Right lobe of liver (tissue), 6 donors: Measurements from ENCODE around the gene SPTLC3. TPM values are rescaled to one million over a fixed set of nuclear protein-coding genes. Genes with fewer than 3 reads are reported as not detected.
A peak's percentile ranks its signal among the peaks of the same experiment; 100 is the strongest.

Source experiments
- ATAC-seq, 4 donors: fragments of 200-7000 bp; cut with Tn5 transposase; one replicate each; pipeline ENCODE4 v1.9.1; 2020; ENCODE audit warnings: mild to moderate bottlenecking in 4 of 4, moderate library complexity in 4 of 4
- DNase-seq, 3 donors: peaks; one replicate each; pipeline ENCODE4 v3.0.0-alpha.2; 2020
- H3K27ac ChIP-seq, 3 donors: fragments of 200-600 bp; one replicate each; pipeline ENCODE4 v1.8.0; 2022
- H3K27me3 ChIP-seq, 2 donors: fragments of 200-600 bp; one replicate each; pipeline ENCODE4 v1.8.0; 2022
- H3K36me3 ChIP-seq, 4 donors: fragments of 200-600 bp; sonication (generic) in 1 of 4; one replicate each; pipeline versions ENCODE4 v1.5.1 to v1.8.0; 2017 to 2022; ENCODE audit warnings: control low read depth in 1 of 4
- H3K4me1 ChIP-seq, 4 donors: fragments of 200-600 bp; sonication (generic) in 1 of 4; one replicate each; pipeline versions ENCODE4 v1.5.1 to v1.8.0; 2017 to 2022; ENCODE audit warnings: control low read depth in 1 of 4
- H3K4me3 ChIP-seq, 3 donors: fragments of 200-600 bp; one replicate each; pipeline ENCODE4 v1.8.0; 2022
- H3K9me3 ChIP-seq, 4 donors: fragments of 200-600 bp; sonication (generic) in 1 of 4; one replicate each; pipeline versions ENCODE4 v1.5.1 to v1.8.0; 2017 to 2022; ENCODE audit warnings: control low read depth in 1 of 4
- CTCF ChIP-seq, 4 donors: fragments of 200-600 bp in 3 of 4; fragments of 450-650 bp in 1 of 4; IDR thresholded peaks; one replicate each; pipeline versions ENCODE4 v1.5.1 to v1.8.0; 2016 to 2022; ENCODE audit warnings: antibody characterized with exemption in 4 of 4, mild to moderate bottlenecking in 2 of 4
- POLR2A ChIP-seq: fragments of 450-650 bp; IDR thresholded peaks from one replicate; pipeline ENCODE4 v1.6.1; 2017; ENCODE audit warnings: antibody characterized with exemption, mild to moderate bottlenecking
- WGBS: methylation state at CpG from one replicate; pipeline ENCODE4 v1.1.6; 2018; ENCODE audit warnings: low coverage, low lambda C conversion rate; ENCODE audit not compliant: insufficient coverage; ENCODE audit errors: missing lambda C conversion rate; 5-methylcytosine and 5-hydroxymethylcytosine counted together
- intact Hi-C, 2 donors: fragments of 100-400 bp; cut with DNase I; formaldehyde crosslinking; loops; one replicate each; pipeline versions ENCODE4 v1.11.2 to v1.14.1; 2022
- total RNA-seq, 6 experiments: library from RNA; depleted of rRNA in 2 of 6; stranded (reverse); fragments of >200 nt in 2 of 6; fragmentation: NEBNext Ultra II Directional in 3 of 6; extraction: Animal tissue kit (Norgen Biotek cat#: 25700) in 3 of 6; gene quantifications; one replicate each; pipeline versions ENCODE4 v1.1.0 to v1.2.4, GENCODE V29; 2016 to 2023
- donor health status: DM: no; HTN: yes; CAD: no.
- donor health status: DM: no; HTN: no; CAD: no.
- donor health status: DM: no; HTN: no; CAD: no.
- donor health status: DM: no; HTN: yes; CAD: no.
- donor health status: DM: no; HTN: yes; CAD: no.

SPTLC3 gene
- total RNA-seq, 6 experiments from 2014 or later: 16.4 to 25.6 (median 24.8) TPM

DNA sequence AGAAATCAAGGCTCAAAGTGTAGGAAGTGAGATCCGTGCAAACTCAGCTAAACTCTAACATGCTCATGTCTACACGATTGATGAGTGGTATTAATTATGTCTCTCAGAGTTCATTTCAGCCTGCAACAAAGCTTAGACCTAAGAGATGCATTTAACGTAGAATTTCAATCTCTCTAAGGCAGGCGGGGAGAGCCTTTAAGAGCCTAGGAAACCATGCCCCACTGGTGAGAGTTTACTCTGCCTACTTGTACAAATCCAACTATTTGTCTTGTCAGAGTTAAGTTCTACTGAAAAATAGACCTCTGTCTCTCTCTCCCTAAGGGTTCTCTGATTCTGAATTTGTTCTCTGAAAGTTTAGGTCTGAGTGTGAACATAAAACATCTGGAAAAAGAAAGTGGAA is 100.9 kb downstream of the SPTLC3 start:
- peaks cover 0 to 20% (median 8%) of the 10 kb centered on the region in 4 donors for H3K4me1 ChIP-seq
- ATAC-seq: no peak
- WGBS: 67% methylated on average over 4 of the region's 4 CpGs

DNA sequence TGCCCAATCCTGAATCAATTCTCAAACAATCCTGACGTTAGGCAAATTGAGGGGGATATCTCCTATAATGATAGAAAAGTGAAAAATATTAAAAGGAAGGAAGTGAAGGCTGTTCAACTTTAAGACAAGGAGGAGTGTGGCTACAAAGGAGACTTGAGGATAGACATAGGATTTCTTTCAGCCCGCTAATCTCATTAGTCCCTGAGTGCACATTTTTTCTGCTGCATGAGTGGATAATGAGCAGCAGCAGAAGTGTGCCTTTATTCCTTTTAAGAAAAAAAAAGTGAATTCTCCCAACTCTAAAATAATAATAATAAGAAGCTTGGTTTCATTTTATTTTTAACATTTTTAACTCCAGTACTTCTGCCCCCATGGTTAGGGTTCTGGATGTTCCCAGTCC is 102.0 kb downstream of the SPTLC3 start:
- WGBS: 83% methylated on average over 2 of the region's 2 CpGs
- peaks cover 0 to 17% (median 5%) of the 10 kb centered on the region in 4 donors for H3K4me1 ChIP-seq
- no peaks in the 10 kb centered on the region for H3K27me3 ChIP-seq
- H3K27ac ChIP-seq: peak overlapping the region in 1 of 3 donors; percentile 13
- DNase-seq (no peak), ATAC-seq (no peak)
- TF ChIP-seq POLR2A (no peak), CTCF (IDR thresholded peaks at IDR 0.05) (no peak)
- no peak overlapping the region for H3K4me3 ChIP-seq
- no peaks in the 10 kb centered on the region for H3K9me3 ChIP-seq
- no peaks in the 10 kb centered on the region for H3K36me3 ChIP-seq
- intact Hi-C loops: no loop called here

More for the DNA sequence above, 100.9 kb downstream of the SPTLC3 start:
- no peaks in the 10 kb centered on the region for H3K9me3 ChIP-seq
- H3K27me3 ChIP-seq: no peaks in the 10 kb centered on the region
- no peak overlapping the region for H3K4me3 ChIP-seq
- intact Hi-C loops: loop anchor here in 1 of 2 donors (5.0 kb wide), 1 partner anchor 137 kb away; no protein-coding TSS in a partner anchor
- TF ChIP-seq CTCF (IDR thresholded peaks at IDR 0.05) (no peak), POLR2A (no peak)
- no peaks in the 10 kb centered on the region for H3K36me3 ChIP-seq
- DNase-seq: no peak
- no peak overlapping the region for H3K27ac ChIP-seq

GRCh38 chr20:13111249-13111911 is 102.6 kb downstream of the SPTLC3 start:
- Histone ChIP-seq H3K4me3 (no peak overlapping the region), H3K36me3 (no peaks in the 10 kb centered on the region), H3K9me3 (no peaks in the 10 kb centered on the region), H3K4me1 (peaks cover 0 to 11% (median 5%) of the 10 kb centered on the region in 4 donors), H3K27ac (peak overlapping the region in 1 of 3 donors; percentile 24), H3K27me3 (no peaks in the 10 kb centered on the region)
- TF ChIP-seq POLR2A (no peak), CTCF (IDR thresholded peaks at IDR 0.05) (no peak)
- intact Hi-C loops: no loop called here
- DNase-seq: peak in 1 of 3 donors; percentile 68
- WGBS: 30% methylated on average over 5 of the region's 5 CpGs
- peak; percentile 97 to 98 (median 98) for ATAC-seq

DNA sequence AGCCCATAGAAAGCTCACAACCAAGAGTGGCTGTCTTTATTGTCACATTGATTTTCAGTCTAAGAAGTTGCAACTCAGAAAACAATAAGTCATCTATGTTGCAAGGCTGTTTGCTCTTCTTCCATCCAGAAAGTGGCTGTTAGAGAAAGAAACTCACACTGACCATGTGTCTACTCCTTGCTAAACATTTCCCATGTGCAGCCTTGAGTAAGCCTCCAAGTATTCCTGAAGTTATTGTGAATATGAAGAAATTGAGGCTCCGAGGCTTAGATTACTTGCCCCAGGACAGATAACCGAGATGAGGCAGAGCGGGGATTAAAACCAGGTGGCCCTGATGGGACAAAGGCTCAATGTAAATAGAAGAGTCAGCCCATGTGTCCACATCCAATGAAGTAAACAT is 105.0 kb downstream of the SPTLC3 start:
- intact Hi-C loops: no loop called here

More for the DNA sequence above, 105.0 kb downstream of the SPTLC3 start:
- WGBS: 97% methylated on average over 3 of the region's 3 CpGs
- Histone ChIP-seq H3K9me3 (no peaks in the 10 kb centered on the region), H3K36me3 (no peaks in the 10 kb centered on the region), H3K27me3 (no peaks in the 10 kb centered on the region), H3K27ac (no peak overlapping the region), H3K4me1 (peaks cover 0 to 11% (median 5%) of the 10 kb centered on the region in 4 donors), H3K4me3 (no peak overlapping the region)
- DNase-seq: no peak
- no peak for ATAC-seq
- no peak for TF ChIP-seq POLR2A
- TF ChIP-seq CTCF (IDR thresholded peaks at IDR 0.05): no peak
